NCI-H82 treated with DMSO at 0.1 percent for 48 hours (cell line): Measurements from ENCODE around the gene SLC25A51.

Source experiments
- DNase-seq: peaks from one replicate; lab custom pipeline; 2025; ENCODE audit not compliant: unreplicated experiment; lab: John Stamatoyannopoulos, UW

The SLC25A51 gene

GRCh38 chr9:37839496-37840461, 64.1 kb downstream of the SLC25A51 start:
- no peak for DNase-seq
